ENCODE data around the gene PLA2G2F.

The PLA2G2F gene

GRCh38 chr1:20164694-20165202 lies 25.6 kb downstream of the PLA2G2F start:
- Histone ChIP-seq H3K9ac (ENCODE audit: low read depth, low read length) (no peak overlapping the region), H3K4me2 (ENCODE audit: low read length) (no peak overlapping the region), H3K27me3 (ENCODE audit: control insufficient read depth, insufficient read depth, low read length) (peaks cover 46% of the 10 kb centered on the region), H3K36me3 (ENCODE audit: insufficient read depth, low read length) (no peaks in the 10 kb centered on the region), H3K4me3 (ENCODE audit: low read length) (no peak overlapping the region), H3K4me1 (ENCODE audit: control insufficient read depth, insufficient read depth, low read length) (no peaks in the 10 kb centered on the region), H3K9me3 (replicated peaks; ENCODE audit: low read length) (peaks cover 10% of the 10 kb centered on the region)

- Histone ChIP-seq H3K9me3 (replicated peaks; ENCODE audit: low read length) (peaks cover 2% of the 10 kb centered on the region), H3K36me3 (ENCODE audit: insufficient read depth, low read length) (no peaks in the 10 kb centered on the region)
Observed at GRCh38 chr1:20165522-20165951, 26.4 kb downstream of the PLA2G2F start.

GRCh38 chr1:20166051-20166450 lies 26.9 kb downstream of the PLA2G2F start:
- H3K4me2 ChIP-seq (ENCODE audit: low read length): no peak overlapping the region
- no peaks in the 10 kb centered on the region for H3K36me3 ChIP-seq (ENCODE audit: insufficient read depth, low read length)
- peaks cover 46% of the 10 kb centered on the region for H3K27me3 ChIP-seq (ENCODE audit: control insufficient read depth, insufficient read depth, low read length)
- no peaks in the 10 kb centered on the region for H3K4me1 ChIP-seq (ENCODE audit: control insufficient read depth, insufficient read depth, low read length)
- H3K9ac ChIP-seq (ENCODE audit: low read depth, low read length): no peak overlapping the region
- no peaks in the 10 kb centered on the region for H3K9me3 ChIP-seq (replicated peaks; ENCODE audit: low read length)
- H3K4me3 ChIP-seq (ENCODE audit: low read length): no peak overlapping the region

More at GRCh38 chr1:20165522-20165951, 26.4 kb downstream of the PLA2G2F start:
- no peak overlapping the region for H3K4me3 ChIP-seq (ENCODE audit: low read length)
- no peak overlapping the region for H3K4me2 ChIP-seq (ENCODE audit: low read length)
- no peak overlapping the region for H3K9ac ChIP-seq (ENCODE audit: low read depth, low read length)
- peaks cover 46% of the 10 kb centered on the region for H3K27me3 ChIP-seq (ENCODE audit: control insufficient read depth, insufficient read depth, low read length)
- no peaks in the 10 kb centered on the region for H3K4me1 ChIP-seq (ENCODE audit: control insufficient read depth, insufficient read depth, low read length)

- Histone ChIP-seq H3K27me3 (ENCODE audit: control insufficient read depth, insufficient read depth, low read length) (peaks cover 46% of the 10 kb centered on the region), H3K4me1 (ENCODE audit: control insufficient read depth, insufficient read depth, low read length) (no peaks in the 10 kb centered on the region), H3K9ac (ENCODE audit: low read depth, low read length) (no peak overlapping the region), H3K4me2 (ENCODE audit: low read length) (no peak overlapping the region), H3K4me3 (ENCODE audit: low read length) (no peak overlapping the region), H3K36me3 (ENCODE audit: insufficient read depth, low read length) (no peaks in the 10 kb centered on the region), H3K9me3 (replicated peaks; ENCODE audit: low read length) (no peaks in the 10 kb centered on the region)
Observed at GRCh38 chr1:20167126-20167525, 28.0 kb downstream of the PLA2G2F start.

GRCh38 chr1:20168564-20169491 lies 29.7 kb downstream of the PLA2G2F start:
- H3K4me1 ChIP-seq (ENCODE audit: control insufficient read depth, insufficient read depth, low read length): no peaks in the 10 kb centered on the region
- no peaks in the 10 kb centered on the region for H3K36me3 ChIP-seq (ENCODE audit: insufficient read depth, low read length)
- H3K9ac ChIP-seq (ENCODE audit: low read depth, low read length): no peak overlapping the region
- H3K4me3 ChIP-seq (ENCODE audit: low read length): no peak overlapping the region
- H3K27me3 ChIP-seq (ENCODE audit: control insufficient read depth, insufficient read depth, low read length): peaks cover 39% of the 10 kb centered on the region
- H3K4me2 ChIP-seq (ENCODE audit: low read length): no peak overlapping the region
- no peaks in the 10 kb centered on the region for H3K9me3 ChIP-seq (replicated peaks; ENCODE audit: low read length)

- H3K36me3 ChIP-seq (ENCODE audit: insufficient read depth, low read length): no peaks in the 10 kb centered on the region
- no peak overlapping the region for H3K9ac ChIP-seq (ENCODE audit: low read depth, low read length)
- H3K4me1 ChIP-seq (ENCODE audit: control insufficient read depth, insufficient read depth, low read length): no peaks in the 10 kb centered on the region
- H3K4me3 ChIP-seq (ENCODE audit: low read length): no peak overlapping the region
- peaks cover 36% of the 10 kb centered on the region for H3K27me3 ChIP-seq (ENCODE audit: control insufficient read depth, insufficient read depth, low read length)
- no peaks in the 10 kb centered on the region for H3K9me3 ChIP-seq (replicated peaks; ENCODE audit: low read length)
- H3K4me2 ChIP-seq (ENCODE audit: low read length): no peak overlapping the region
Observed at GRCh38 chr1:20169932-20170331, 30.8 kb downstream of the PLA2G2F start.

- no peak overlapping the region for H3K9ac ChIP-seq (ENCODE audit: low read depth, low read length)
Observed at GRCh38 chr1:20172033-20172590, 33.0 kb downstream of the PLA2G2F start.

GRCh38 chr1:20174937-20175666 lies 36.0 kb downstream of the PLA2G2F start:
- Histone ChIP-seq H3K4me1 (ENCODE audit: control insufficient read depth, insufficient read depth, low read length) (no peaks in the 10 kb centered on the region), H3K27me3 (ENCODE audit: control insufficient read depth, insufficient read depth, low read length) (peaks cover 40% of the 10 kb centered on the region)

More at GRCh38 chr1:20172033-20172590, 33.0 kb downstream of the PLA2G2F start:
- no peak overlapping the region for H3K4me2 ChIP-seq (ENCODE audit: low read length)
- no peaks in the 10 kb centered on the region for H3K4me1 ChIP-seq (ENCODE audit: control insufficient read depth, insufficient read depth, low read length)
- peaks cover 36% of the 10 kb centered on the region for H3K27me3 ChIP-seq (ENCODE audit: control insufficient read depth, insufficient read depth, low read length)
- no peaks in the 10 kb centered on the region for H3K9me3 ChIP-seq (replicated peaks; ENCODE audit: low read length)
- H3K36me3 ChIP-seq (ENCODE audit: insufficient read depth, low read length): no peaks in the 10 kb centered on the region
- H3K4me3 ChIP-seq (ENCODE audit: low read length): no peak overlapping the region

GRCh38 chr1:20178634-20179370 lies 39.7 kb downstream of the PLA2G2F start:
- H3K9ac ChIP-seq (ENCODE audit: low read depth, low read length): no peak overlapping the region
- H3K4me3 ChIP-seq (ENCODE audit: low read length): no peak overlapping the region
- H3K4me1 ChIP-seq (ENCODE audit: control insufficient read depth, insufficient read depth, low read length): no peaks in the 10 kb centered on the region
- H3K4me2 ChIP-seq (ENCODE audit: low read length): no peak overlapping the region
- no peaks in the 10 kb centered on the region for H3K9me3 ChIP-seq (replicated peaks; ENCODE audit: low read length)
- peaks cover 57% of the 10 kb centered on the region for H3K27me3 ChIP-seq (ENCODE audit: control insufficient read depth, insufficient read depth, low read length)
- H3K36me3 ChIP-seq (ENCODE audit: insufficient read depth, low read length): no peaks in the 10 kb centered on the region

More at GRCh38 chr1:20174937-20175666, 36.0 kb downstream of the PLA2G2F start:
- Histone ChIP-seq H3K4me3 (ENCODE audit: low read length) (no peak overlapping the region), H3K4me2 (ENCODE audit: low read length) (no peak overlapping the region), H3K9me3 (replicated peaks; ENCODE audit: low read length) (no peaks in the 10 kb centered on the region), H3K36me3 (ENCODE audit: insufficient read depth, low read length) (no peaks in the 10 kb centered on the region), H3K9ac (ENCODE audit: low read depth, low read length) (no peak overlapping the region)

GRCh38 chr1:20179371-20180128 lies 40.4 kb downstream of the PLA2G2F start:
- Histone ChIP-seq H3K9ac (ENCODE audit: low read depth, low read length) (no peak overlapping the region), H3K36me3 (ENCODE audit: insufficient read depth, low read length) (no peaks in the 10 kb centered on the region), H3K4me2 (ENCODE audit: low read length) (no peak overlapping the region), H3K4me3 (ENCODE audit: low read length) (no peak overlapping the region), H3K9me3 (replicated peaks; ENCODE audit: low read length) (no peaks in the 10 kb centered on the region), H3K27me3 (ENCODE audit: control insufficient read depth, insufficient read depth, low read length) (peaks cover 64% of the 10 kb centered on the region), H3K4me1 (ENCODE audit: control insufficient read depth, insufficient read depth, low read length) (no peaks in the 10 kb centered on the region)
